Measurements from ENCODE around the gene MEGF11.

GRCh38 chr15:66071160-66071920 lies 182.2 kb downstream of the MEGF11 start:
- TF ChIP-seq POLR2A (IDR thresholded peaks at IDR 0.05): no peak
- TF ChIP-seq, protein P1, sequence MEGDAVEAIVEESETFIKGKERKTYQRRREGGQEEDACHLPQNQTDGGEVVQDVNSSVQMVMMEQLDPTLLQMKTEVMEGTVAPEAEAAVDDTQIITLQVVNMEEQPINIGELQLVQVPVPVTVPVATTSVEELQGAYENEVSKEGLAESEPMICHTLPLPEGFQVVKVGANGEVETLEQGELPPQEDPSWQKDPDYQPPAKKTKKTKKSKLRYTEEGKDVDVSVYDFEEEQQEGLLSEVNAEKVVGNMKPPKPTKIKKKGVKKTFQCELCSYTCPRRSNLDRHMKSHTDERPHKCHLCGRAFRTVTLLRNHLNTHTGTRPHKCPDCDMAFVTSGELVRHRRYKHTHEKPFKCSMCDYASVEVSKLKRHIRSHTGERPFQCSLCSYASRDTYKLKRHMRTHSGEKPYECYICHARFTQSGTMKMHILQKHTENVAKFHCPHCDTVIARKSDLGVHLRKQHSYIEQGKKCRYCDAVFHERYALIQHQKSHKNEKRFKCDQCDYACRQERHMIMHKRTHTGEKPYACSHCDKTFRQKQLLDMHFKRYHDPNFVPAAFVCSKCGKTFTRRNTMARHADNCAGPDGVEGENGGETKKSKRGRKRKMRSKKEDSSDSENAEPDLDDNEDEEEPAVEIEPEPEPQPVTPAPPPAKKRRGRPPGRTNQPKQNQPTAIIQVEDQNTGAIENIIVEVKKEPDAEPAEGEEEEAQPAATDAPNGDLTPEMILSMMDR (IDR thresholded peaks at IDR 0.05): no peak
